ENCODE results near the gene CDH23.

CDH23 gene

DNA sequence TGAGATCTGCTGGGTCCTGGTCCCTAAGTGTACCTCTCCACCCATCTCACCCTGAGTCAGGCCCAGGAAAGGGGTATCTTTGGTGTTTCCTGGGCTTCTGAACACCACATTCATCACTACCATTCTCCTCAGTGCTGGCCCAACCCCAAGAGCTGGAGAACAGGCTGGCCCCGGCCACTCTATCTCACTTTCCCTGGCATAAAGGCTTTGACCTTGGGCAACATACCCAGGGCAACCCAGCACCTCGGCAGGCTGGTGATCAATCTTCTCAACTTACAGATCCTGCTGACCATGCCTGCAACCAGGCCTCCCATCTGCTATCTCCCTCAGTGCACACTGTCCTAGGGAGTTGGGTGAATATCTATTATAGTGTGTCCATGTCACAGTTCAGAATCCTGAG lies 374.5 kb downstream of the CDH23 start:
- DNase-seq: no peak

DNA sequence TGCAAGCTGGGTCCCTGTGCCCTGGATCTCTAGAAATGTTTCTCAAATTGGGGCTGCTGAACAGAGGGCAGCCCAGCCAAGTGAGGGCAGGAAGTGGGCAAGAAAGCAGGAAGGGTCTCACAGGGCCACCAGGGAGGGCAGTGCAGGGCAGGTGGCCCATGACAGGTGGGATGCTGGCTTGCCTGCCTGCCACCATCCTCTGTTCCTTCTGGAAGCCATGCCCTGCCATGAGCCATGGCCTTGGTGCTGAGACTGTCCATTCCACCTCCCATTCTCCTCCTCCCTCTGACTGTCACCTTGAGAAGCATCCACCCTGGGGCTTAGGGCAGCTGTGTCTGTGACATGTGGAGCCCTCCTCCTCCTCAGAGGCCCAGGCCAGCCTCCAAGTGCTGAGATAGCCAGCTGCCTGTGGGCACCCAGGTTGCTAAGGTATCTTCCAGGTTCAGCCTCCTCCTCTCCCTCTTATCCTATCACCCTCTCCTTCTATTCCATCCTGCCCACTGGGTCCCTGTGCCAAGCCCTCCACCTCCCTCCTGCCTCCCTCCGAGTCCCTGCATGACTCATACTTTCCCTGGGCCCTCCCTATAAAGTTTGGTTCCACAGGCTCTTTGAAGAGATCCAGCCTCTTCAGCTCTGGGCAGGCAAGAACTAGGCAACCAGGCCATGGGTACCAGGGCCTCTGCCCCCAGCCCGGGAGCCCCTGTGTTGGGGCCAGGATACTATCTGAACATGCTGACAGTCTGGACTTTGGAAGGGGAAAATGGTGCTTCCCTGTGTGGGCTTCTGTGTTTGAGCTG lies 375.3 kb downstream of the CDH23 start:
- peak; percentile 37 for DNase-seq

DNA sequence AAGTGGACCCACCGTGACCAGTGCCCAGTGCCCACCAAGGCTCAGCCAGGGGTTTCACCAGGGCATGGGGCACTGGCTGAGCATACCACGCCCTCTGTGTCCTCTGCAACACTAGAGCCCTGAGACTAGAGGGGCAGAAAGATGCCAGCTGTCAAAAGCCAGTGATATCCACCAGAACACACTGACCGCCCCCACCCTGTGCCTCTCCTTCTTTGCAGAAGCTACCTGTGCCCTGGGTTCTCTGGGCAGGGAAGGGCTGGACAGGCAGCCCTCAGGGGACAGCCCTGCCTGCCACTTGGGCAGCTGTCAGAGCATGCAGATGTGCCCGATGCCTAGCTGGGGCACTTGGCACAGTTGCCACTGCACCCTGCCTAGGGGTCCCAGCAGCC lies 376.1 kb downstream of the CDH23 start:
- DNase-seq: no peak

DNA sequence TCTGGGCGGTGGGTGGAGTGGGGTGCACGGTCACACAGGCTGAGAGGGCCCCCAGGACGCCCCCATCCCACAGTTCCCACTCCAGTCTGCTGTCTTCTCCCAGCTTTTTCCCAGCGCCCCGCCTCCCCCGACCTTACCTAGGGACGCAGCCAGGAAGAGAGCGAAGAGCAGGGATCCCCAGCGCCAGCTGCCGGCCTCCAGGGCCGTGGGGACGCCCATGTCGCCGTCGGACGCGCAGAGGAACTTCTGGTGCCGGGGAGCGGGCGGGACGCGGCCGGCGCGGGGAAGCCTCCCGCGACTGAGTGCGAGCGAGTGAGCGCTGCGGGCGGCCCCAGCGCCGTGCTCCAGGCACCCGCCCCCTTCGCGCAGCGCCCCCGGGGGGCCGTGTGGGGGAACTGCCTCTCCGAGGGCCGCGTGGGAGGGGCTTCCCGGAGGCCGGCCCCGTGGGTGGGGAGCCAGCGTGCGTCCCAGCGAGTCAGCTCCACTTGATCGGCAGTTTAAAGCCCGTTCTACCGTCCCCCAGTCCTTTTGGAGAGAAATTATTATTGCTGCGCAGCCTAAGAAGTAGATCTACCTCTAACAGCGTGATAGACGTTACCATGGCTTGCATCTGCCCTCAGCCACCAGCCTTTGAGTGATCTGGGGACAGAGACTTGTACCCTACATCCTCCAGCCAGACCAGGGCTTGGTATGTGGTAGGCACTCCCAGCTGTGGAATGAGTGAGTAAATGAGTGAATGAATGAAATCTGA lies 376.7 kb downstream of the CDH23 start, which contains the start of gene VSIR:
TSS of gene VSIR (minus strand) at position 300 of the 751 bp plus-strand sequence. CDS start at position 219, 81 bp downstream.
- DNase-seq: peak; percentile 89

DNA sequence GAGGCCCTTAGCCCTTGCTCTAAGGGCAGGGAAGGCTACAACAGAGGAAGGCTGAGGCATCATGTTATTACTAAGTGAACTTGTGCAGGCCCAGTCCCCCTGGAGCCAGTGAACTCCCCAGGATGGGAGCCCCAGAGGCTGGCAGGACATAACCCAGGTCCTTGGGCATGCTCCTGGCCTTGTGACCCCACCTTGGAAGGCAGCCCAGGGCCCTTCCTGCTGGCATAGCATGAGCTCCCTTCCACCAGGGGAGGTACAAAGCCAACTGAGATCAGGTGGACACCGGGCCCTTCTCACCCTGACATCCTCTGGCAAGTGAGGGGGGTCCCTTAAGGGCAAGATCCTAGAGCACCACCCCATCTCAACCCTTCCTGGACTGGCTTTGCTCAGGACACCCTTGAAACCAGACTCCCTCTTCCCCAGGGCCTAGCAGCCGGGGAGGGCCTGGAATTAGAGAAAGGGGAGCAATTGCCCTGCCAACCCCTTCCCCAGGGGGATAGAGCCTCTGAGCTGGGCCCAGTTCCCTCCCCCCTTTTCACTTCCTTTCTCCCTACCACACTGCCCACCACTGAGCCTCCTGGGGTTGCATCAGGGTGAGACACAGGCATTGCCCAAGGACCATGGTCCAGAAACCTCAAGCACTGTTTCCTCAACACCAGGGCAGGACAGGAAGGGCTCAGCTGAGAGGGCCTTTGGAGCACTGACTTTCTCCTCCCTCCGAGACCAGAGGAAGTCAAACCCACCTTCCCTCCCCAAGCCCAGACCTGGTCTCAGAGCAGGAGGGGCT lies 378.4 kb downstream of the CDH23 start:
- no peak for DNase-seq

DNA sequence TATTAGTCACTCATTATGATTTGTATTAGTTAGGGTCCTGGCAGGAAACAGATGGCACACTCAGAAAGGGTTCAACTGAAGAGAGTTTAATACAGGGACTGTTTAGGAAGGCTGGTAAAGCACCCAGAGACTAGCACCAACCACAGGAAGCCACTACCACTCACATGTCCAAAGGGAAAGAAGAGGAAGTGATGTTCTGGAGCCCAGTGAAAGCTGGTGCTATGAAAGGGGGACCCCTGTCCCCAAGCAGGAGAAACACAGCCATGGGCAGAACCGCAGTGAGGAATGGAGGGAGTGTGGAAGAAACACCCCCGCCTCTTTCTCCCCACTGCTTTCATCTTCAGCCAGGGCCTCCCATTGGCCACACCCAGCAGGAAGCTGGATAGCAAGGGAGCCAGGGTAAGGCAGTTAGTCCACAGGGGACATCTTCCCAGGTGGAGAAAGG lies 379.8 kb downstream of the CDH23 start:
- no peak for DNase-seq

DNA sequence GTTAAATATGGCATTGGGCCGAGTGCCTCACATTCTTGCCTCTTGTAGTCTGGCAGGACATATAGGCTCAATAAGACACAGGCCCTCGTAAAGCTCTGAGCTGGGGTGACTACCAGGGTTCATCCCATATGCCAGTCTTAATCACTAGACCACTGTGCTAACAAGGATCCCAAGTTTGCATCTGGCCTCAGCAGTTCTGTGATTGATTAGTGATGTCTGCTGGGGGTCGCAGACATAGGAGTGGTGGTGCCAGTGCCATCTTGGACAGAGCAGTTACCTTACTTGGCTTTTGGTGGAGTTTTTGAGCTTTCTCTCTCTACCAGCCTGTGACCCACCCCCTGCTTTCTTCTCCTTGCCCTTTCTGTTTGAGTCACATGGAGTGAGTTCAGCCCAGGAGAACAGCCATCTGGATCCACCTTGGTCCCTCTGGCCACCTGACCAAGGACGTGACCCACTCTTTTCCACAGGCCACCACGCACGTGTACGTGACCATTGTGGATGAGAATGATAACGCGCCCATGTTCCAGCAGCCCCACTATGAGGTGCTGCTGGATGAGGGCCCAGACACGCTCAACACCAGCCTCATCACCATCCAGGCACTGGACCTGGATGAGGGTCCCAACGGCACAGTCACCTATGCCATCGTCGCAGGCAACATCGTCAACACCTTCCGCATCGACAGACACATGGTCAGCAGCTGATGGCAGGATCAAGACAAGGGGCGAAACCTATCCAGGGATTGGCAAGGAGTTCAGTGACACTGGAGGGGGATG lies 380.7 kb downstream of the CDH23 start:
- DNase-seq: no peak

DNA sequence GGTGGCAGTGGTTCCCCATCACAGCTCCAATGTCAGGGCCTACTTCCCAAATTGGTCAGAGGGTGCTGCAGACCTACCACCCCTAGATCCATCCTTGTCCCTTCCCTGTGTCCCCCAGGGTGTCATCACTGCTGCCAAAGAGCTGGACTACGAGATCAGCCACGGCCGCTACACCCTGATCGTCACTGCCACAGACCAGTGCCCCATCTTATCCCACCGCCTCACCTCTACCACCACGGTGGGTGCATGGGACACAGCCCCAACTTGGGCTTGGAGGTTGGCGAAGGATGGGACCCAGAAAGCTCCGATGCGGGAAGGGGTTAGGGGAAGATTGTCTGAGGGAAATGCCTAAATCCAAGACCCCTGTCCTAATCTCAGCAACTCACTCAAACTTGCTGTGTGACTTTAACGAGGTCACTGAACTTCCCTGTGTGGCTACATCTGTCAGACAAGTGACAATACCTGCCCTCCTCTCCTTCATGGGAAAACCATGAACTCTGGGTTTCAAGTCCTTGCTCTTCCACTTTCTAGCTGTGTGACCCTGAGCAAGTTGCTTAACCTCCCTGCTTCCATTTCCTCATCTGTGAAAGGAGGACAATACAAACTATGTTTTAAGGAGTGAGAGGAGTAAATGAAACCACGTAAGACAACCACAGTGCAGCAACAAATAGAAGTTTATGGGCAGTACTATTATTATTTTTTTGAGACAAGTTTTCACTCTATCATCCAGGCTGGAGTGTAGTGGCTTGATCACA lies 381.5 kb downstream of the CDH23 start:
- no peak for DNase-seq

DNA sequence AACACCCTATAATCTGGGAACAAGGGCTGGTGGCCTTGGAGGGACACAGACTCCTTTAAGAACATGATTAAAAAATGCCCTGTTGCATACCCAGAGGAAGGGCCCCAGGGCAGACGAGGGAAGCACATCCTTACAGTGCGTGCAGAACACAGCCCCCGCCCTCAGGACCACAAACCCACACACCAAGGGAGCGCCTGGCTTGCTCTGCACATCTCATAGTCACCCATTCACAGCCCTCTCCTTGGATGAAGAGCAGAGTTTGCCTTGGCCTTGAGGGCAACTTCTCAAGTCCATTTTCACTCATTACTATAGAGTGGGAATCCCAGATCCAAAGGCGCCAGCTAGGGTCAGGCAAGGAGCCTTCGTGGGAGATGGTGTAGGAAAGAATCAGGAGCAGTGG lies 382.9 kb downstream of the CDH23 start:
- no peak for DNase-seq

DNA sequence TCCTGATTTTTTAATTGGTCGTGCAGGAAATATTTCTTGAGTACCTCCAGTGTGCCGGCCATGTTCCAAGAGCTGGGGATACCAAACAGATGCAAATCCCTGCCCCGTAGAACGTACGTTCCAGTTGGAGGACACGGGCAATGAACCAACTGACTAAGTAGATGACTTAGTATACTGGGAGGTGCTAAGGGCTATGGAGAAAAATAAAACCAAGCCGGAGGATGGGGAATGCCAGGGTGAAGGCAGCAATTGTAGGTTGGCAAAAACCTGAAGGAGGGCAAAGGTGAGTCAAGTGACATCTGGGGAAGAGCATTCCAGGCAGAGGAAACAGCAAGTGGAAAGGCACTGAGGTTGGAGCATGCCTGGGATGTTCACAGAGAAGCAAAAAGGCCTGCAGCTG lies 383.4 kb downstream of the CDH23 start:
- no peak for DNase-seq

DNA sequence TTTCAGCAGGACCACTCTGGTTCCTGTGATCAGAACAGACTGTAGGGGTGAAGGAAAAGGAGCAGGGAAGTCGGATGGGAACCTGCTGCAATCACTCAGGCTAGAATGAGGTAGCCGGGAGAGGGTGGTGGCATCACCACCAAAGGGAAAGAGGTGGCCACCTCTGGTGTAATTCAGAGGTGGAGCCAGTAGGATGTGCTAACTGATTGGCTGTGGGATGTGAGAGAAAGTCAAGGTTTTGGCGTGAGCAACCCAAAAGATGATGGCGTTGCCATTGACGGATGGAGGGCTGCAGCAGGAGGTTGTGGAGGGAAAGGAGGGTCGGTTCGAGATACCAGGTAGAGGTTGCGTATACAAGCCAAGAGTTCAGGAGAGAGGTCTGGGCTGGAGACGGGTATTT lies 384.0 kb downstream of the CDH23 start:
- no peak for DNase-seq

DNA sequence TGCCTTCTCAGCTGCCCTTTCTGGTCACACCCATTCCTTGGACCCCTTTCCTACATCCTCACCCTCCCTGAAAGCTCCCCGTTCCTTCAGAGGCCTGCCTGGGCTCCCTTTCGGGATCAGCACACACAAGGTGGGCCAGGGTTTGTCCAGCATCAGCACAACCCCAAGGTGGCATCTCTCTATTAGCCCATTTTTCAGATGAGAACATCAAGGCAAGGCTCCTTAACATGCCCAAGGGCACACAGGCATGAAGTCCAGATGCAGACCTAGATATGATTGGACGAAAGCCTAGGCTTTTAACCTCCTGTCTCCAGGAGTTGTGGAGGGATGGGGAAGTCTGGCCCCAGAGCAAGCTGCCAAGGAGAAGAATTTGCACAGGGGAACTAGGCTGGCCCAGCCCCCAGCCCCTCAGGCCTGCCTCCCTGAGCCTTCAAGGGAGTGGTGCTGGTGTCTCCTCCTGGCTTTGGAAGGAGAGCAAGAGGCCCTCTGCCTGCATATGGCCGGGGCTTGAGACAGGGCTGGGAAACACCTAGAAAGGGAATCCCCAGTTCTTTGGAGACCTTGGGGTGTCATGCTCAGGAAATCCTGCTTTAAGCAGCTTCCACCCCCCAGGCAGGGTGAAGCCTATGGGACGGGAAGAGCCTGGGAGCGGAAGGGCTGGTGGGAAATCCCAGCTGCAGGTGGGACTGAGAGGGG lies 385.6 kb downstream of the CDH23 start:
- DNase-seq: no peak

DNA sequence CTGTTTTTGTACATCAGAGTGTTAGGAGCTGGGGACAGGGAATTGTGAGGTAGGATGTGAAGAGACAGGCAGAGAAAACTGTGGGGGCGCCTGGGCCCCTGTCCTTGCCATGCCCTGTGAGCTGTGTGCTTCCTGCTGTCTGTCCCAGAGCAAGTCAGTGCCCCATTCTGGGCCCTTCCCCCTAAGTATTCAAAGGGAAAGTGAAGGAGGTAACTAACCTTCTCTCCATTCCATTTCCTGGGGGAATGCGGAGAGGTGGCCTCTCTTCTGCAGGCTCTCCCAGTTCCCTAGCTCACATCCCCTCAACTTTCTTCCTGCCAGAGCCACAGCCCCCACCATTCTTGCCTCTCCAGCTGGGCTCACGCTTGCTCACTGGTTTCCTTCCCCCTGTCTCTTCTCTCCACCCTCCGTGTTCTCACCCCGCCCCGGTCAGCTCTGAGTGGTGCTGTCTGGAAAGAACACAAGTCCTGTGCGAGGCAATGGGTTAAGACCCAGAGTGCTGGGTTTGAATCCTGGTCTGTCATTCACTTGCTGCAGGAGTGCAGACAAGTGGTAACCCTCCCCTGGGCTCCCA lies 386.3 kb downstream of the CDH23 start:
- no peak for DNase-seq

DNA sequence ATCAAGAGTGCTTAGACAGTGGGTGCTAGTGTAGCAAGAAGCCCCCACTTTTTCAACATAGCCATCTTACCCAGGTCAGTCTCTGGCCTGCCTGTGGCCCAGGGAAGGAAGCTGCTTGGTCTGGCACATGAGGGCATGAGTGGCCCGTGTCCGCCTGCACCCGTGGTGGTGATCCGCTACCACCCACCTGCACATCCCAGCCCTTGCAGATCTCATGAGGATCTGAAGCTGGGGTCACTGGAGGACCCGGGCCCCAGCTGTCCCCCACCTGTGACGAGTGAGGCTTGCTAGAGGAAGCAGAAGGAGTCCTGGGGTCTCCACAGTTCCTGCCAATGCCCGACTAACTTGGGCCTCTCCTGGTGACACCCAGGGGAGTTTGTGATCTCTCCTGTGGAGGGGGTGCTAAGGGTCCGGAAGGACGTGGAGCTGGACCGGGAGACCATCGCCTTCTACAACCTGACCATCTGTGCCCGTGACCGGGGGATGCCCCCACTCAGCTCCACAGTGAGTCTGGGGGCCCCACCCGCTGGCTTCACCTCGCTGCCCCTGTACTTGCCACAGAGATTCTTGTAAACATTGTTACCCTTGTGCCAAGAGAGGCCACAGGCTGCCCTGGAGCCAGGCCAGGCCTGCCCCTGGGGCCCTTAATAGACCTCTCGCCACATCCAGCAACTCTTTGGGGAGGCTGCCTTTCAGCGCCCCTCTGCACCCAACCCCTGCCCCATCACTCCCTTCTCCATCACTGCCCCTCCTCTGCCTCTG lies 387.4 kb downstream of the CDH23 start:
- DNase-seq: no peak

DNA sequence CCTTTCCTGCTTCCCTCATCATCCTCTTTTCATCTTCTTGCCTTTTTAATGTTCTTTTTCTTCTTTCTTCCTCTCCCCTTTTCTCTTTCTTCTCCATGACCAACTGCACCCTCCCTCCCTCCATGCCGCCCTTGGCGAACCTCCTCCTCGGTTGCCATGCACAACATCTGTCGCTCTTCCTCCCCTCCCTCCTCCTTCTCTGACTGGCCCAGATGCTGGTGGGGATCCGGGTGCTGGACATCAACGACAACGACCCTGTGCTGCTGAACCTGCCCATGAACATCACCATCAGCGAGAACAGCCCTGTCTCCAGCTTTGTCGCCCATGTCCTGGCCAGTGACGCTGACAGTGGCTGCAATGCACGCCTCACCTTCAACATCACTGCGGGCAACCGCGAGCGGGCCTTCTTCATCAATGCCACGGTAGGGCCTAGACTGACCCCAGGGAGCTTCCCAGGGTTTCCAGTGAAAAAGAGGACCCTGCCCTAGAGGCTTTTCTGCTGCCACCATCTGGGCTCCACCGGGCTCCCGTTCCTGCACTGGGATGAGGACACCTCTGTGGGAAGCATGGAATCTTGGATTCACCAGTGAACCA lies 388.1 kb downstream of the CDH23 start:
- DNase-seq: no peak

DNA sequence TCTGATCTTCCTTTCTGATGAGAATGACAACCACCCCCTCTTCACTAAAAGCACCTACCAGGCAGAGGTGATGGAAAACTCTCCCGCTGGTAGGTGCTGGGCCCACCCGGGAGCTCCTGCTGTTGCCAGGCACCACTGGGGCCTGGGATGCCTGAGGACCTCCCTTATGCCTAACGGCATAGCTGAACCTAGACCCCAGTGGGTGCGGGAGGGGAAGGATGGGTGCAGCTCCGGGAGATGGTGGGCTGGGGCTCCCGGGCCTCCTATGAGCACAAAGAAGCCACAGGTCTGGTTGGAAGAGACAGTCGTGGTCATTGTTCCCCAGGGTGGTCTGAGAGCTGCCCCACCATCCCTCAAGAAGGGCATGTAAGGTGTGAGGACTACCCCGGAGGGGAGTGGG lies 392.2 kb downstream of the CDH23 start:
- DNase-seq: no peak

DNA sequence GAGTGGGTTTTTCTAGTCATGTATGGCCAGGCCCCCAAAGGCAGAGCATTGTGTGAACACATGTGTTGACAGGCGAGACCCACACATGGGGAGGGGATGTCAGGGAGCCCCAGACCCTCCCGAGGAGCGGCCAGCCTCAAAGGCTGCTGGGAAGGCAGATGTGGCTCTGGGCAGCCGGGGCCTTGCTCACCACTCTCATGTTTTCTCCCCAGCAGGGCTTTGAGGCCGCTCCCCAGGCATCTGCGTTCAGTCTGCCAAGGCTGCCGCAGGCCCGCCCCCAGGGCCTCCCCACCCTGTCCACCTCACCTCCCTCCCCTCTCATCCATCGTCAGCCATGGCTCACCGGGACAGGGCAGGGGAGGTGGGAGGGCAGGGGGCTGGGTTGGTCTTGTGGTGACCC lies 393.2 kb downstream of the CDH23 start:
- no peak for DNase-seq

DNA sequence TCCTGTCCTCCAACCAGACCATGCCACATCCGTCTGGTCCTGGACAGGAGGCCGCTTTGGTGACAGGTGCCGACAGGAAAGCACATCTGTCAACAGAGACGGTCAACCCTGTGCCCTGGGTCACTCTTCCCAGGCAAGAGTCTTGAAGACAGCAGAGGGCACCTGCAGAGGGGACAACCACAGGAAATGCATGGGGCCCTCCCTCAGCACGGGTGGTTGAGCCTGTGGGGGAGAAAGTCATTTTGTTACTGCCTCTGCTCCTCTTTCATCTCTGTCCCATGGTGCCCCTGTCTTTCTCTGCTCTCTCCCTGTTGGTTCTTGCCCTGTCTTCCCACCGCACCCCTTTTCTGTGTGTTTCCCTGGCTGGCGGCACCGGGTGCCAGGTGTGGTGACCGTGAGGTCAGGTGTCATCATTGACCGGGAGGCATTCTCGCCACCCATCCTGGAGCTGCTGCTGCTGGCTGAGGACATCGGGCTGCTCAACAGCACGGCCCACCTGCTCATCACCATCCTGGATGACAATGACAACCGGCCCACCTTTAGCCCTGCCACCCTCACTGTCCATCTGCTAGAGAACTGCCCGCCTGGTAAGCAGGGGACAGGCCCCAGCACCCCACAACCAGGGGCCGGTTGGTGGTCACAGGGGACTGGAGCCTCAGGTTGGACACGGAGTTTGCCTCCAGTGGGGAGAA lies 394.2 kb downstream of the CDH23 start:
- DNase-seq: no peak

DNA sequence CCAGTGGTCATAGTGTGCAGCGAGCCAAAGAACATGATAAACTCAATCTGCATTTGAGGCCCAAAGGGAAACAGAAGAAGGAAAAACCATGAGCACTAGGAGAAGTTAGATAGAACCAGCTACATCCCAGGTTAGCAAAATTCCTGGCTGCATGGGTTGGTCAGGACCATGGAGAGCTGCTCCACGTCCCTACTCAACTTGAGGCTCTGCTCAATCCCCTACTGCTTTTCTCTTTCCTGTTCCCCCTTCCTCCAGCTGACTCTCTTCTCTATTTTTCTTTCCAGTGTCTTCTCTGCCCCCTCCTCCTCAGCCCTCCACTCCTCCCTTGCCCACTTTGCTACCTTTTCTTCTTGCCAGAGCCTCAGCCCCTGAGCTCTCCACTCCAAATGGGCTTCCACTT lies 398.5 kb downstream of the CDH23 start:
- DNase-seq: no peak

Measured in CD4-positive, alpha-beta T cell treated with Interleukin-4 for 4 hours (primary cell).